NOMO-1 treated with dmso at 0.1 percent for 144 hours (cell line): ENCODE data around the gene CARNS1.
"Not testable (repeated sequence)": the region's sequence is repeated elsewhere in the genome, so short reads cannot be mapped to it uniquely, and the experiment has no call there.

Experiments used
- DNase-seq: peaks from one replicate; lab custom pipeline; 2025; ENCODE audit not compliant: unreplicated experiment; lab: John Stamatoyannopoulos, UW

Gene CARNS1

DNA sequence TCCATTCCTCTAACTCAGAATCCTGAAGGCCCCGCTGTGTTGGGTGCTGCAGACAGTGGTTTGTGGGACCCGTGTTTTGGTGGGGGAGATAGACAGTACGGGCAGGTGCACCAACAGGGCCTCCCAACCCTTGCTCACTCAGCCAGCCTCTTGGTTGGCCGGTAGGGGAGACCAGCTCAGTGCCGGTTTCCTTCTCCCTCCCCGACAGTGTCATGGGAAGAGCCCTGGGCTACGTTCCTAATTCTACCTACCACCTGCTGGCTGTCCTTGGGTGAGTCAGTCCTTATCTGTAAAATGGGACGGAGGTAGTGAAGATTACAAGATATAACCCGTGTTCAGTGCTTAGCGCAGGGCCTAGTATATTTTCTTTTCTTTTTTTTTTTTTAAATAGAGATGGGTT, 47.7 kb downstream of the CARNS1 start:
- DNase-seq: no peak

DNA sequence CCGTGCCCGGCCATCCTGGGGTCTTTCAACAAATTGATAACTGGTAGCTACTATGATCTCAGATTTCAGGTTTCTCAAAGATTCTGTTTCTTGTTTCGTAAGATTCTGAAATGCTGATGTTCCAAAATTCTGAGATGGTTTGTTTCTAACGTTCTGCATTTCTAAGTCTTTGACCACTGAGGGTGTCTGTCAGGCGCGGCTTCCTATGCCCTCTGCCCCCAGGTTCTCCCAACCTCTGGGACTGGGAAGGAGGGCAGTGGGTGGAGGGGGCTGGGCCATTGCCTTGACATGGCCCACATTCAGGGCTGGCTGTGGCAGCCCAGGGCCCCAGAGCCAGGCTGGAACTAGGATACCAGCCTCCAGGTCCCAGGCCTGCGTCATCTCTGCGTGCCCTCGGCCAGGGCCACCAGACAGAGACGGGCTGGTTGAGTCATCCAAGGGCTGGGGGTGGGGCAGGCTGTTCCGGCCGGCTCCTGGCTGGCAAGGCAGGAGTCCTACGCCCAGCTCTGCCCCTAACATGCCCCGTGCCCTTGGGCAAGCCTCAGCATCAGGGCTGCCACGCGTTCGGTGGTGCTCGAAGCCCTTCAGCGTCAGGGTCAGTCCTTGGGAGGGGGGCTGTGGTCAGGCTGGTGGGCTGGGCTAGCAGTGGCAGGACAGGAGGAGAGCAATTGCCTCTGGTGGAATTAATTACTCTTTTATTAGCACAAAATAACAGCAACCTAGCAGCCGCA, 48.4 kb downstream of the CARNS1 start:
- peak; percentile 79 for DNase-seq

DNA sequence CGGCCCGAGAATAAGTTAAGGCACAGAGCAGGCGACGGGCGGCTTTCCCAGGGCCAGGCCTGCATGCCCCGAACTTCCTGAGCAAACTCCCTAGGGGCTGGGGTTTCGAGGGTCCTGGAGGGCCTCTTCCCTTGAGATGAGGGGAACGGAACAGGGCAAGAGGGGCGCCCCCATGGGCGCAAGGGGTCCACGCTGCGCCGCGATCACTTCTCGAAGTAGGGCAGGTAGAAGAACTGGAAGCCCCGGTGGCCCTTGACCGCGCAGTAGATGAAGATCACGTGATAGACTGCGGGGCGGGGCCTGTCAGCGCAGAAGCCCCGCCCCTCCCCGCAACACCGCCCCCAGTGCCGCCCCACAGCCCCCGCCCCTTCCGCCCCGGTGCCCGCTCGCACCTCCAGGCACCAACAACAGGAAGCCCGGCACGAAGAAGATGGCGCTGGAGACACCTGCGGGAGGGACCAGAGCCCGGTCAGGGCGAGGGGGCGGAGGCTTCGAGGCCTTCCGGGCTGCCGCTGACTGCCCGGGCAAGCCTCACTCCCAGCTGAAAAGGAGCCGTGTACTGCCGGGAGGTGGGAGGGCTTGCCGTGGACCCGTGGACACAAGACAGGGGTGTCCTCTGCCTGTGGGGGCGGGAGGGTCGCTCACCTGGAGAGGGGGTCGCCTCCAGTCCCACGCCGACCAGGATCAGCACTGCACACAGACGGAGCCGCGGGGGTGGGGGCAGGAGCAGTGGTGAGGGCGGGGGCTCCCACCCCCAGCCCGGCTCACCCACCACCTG, 49.1 kb downstream of the CARNS1 start:
- DNase-seq: peak; percentile 95

DNA sequence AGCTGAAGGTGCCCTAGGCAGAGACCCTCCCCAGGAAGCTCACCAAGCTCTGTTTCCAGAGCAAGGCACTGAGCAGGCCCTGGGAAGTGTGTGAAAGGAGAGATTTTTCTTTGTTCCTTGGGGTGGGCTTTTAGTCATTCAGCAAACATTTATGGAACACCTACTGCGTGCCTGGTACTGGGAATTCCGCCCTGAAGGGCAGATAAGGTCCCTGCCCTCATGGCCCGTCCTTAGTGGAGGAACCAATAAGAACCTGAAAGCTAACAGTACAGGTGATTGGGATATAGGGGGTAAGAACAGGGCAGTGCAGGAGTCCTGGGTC, 49.7 kb downstream of the CARNS1 start:
- DNase-seq: no peak

DNA sequence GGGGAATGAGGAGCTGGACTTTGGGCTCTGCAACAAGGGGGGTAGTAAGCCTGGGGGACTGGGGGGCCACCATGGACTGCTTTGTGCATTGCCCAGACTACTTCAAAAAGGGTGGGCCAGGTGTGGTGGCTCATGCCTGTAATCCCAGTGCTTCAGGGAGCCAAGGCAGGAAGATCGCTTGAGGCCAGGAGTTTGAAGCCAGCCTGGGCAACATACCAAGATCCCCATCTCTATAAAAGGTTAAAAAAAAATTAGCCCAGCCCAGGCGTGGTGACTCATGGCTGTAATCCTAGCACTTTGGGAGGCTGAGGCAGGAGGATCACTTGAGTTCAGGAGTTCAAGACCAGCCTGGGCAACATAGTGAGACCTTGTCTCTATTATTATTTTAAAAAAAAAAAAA, 50.1 kb downstream of the CARNS1 start:
- not testable (repeated sequence) for DNase-seq

DNA sequence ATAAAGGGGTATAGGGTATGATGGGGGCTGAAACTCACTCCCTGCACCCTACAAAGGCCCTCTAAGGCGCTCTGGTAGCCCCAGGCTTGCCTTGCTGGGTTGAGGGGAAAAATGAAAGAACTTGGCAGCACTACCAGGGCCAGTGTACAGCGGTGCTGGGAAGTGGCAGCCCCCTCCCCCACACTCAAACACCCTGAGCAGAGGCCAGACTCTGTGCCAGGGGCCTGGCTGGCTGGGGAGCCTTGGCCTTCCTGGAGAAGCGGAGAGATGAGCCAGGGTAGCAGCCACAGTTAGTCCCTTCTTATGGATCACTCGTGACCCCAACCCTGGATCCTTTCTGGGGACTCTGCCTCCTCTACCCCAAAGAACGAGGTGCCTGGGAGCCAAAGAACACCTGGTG, 50.9 kb downstream of the CARNS1 start:
- DNase-seq: no peak

DNA sequence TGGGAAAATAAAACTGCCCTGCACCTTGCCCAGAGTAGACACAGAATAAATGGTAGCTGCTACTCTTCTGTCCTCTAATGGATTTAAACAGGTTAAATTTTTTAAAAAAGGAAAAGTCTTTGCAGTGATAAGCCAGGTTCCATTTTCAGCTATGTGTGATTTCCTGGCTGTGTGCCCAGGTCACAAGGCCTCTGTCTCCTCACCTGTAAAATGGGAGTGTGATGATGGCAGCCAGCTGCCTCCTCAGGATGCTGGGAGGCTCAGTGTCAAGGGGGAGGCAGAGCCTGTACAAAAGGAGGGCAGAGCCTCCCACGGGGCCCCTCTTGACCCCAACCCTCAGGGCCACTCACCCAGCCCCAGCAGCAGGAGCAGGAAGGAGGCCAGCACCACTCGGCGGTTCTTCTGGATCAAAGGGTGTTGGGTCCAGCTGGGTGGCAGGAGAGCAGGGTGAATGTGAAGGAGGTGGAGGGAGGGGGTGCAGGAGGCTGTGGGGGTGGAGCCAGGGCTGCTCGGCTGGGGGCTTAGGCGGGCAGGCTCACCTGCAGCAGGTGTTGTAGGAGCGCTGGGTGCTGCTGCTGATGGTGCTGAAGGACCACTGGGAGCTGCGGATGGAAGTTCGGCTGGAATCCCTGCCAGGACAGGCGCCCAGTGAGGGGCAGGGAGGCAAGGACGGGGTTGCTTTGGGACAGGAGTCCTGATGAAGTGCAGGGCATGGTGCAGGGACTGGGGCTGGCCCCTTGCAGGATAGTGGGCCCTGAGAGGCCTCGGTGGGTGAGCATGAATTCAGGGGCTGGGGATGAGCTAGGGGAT, 51.7 kb downstream of the CARNS1 start:
- no peak for DNase-seq

DNA sequence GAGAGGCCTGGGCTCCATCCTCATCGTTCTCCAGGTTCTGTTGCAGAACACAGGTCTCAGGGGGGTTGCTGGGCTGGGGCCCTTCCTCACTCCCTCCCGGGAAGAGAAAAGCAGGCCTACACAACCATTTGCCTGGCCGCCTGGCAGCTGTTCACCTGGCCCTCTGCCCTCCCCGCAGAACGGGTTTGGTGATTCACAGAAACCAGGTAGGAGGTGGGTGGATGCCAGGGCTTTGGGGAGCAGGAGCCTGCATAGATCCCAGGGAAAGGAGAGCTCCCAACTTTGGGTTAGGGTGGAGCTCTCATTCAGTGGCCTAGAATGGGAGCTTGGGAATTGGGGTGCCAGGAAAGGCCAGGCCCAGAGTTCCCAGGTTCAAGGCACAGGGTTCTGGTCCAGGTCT, 52.6 kb downstream of the CARNS1 start:
- DNase-seq: no peak

DNA sequence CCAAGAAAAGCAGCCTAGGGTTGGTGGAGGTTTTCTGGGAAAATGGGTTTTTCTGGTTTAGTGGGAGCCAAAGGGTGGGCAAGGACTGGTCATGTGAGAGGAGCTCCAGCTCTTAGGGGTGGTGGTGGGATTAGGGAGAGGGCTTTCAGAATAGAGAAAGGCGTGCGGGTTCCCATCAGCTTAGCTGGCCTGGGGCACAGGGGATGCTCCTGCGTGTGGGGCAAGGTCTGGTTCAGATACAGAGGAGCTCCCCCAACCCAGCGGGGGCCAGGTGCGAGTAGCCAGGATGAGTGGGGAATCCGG, 52.9 kb downstream of the CARNS1 start:
- DNase-seq: no peak

DNA sequence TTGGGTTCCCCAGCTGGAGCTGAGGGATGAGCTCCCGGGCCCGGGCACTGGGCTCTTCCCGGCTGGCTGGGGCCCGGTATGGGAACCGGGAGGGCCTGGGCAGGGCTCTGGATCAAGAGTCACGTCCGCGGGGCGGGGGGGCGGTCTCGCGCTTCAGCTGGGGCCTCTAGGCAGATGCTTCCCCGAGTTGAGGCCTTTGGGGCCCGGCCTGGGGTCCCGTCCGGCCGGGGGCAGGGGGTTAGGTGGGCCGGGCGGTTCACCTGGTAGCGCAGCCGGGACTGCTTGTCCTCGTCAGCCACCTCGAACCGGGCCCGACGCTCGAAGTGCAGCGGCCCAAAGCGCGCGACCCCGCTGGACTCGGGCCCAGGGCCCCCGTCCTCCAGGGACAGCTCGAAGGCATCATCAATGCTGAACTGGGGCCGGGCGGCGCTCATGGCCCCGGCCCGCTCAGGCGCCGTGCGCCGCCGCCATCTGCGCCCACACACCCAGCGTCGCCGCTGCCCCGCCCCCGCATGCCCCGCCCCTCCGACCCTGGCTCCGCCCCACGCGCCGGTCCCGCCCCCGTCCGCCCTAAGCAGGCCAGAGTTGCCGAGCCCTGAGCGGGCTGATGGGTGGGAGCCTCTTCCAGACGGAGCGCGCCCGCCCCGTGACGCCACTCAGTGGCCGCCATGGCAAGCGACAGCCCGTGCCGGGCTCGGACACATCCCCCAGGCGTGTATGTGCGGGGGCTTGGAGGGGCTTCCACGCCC, 53.5 kb downstream of the CARNS1 start, which contains the start of gene TMEM134:
TMEM134 (minus strand) TSS at position 493 of the 749 bp plus-strand sequence; CDS start at position 434, 59 bp downstream.
- peak; percentile 79 for DNase-seq

DNA sequence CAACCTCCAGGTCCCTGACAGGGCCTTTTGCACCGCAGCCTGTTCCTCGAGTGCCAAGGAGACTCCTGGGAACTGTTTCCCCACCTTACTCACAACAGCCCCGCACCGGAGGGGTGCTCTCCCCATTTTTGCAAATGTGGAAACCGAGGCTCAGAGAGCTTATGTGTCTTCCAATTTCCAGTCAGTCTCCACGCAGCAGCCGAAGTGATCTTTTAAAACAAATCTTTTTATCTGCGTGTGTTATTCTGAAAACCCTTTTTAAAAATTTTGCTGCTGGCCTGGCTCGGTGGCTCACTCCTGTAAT, 54.0 kb downstream of the CARNS1 start:
- no peak for DNase-seq

DNA sequence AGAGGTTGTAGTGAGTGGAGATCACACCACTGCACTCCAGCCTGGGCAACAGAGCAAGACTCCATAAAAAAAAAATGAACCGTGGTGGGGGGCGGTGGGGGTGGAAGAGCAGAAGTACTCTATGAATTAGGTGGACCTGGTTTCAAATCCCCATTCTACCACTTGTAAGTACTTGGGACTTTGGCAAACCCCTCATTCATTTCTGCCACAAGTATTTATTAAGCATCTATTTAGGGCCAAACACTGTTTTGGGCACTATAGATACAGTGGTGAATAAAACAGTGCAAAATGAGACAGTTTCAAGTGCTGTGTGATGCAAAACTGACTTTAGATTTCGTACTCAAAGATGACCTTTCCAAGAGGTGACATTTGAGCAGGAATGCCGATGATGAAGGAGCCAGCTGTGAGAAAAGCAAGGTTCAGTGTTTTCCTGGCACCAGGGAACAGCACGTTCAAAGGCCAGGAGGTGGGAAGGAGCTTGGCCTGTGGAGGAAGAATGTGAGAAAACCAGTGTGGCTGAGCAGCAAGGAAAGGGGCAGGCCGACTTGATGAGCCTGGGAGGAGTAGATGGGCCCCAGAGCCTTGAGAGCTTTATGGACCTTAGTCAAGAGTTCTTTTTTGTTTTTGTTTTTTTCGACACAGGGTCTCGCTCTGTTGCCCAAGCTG, 55.0 kb downstream of the CARNS1 start:
- DNase-seq: no peak

DNA sequence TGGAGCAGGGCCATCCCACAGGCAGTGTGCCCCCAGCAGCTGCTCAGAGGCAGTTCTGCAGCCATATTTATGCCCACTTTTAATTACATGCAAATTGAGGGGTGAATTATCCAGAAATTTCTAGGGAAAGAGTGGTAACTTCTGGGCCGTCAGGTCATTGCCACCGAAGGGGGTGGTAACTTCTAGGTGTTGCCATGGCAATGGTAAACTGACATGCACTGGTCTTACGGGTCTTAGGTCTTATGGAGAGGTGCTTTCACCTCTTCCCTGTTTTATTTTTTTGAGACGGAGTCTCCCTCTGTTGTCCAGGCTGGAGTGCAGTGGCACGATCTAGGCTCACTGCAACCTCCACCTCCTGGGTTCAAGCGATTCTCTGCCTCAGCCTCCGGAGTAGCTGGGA, 57.4 kb downstream of the CARNS1 start:
- no peak for DNase-seq
